ENCODE results near the gene MAN2A2. TPM values are rescaled to one million over a fixed set of nuclear protein-coding genes. Genes with fewer than 3 reads are reported as not detected.

Gene MAN2A2
- total RNA-seq, 1 donor from 2014 or later: 8.4 TPM

DNA sequence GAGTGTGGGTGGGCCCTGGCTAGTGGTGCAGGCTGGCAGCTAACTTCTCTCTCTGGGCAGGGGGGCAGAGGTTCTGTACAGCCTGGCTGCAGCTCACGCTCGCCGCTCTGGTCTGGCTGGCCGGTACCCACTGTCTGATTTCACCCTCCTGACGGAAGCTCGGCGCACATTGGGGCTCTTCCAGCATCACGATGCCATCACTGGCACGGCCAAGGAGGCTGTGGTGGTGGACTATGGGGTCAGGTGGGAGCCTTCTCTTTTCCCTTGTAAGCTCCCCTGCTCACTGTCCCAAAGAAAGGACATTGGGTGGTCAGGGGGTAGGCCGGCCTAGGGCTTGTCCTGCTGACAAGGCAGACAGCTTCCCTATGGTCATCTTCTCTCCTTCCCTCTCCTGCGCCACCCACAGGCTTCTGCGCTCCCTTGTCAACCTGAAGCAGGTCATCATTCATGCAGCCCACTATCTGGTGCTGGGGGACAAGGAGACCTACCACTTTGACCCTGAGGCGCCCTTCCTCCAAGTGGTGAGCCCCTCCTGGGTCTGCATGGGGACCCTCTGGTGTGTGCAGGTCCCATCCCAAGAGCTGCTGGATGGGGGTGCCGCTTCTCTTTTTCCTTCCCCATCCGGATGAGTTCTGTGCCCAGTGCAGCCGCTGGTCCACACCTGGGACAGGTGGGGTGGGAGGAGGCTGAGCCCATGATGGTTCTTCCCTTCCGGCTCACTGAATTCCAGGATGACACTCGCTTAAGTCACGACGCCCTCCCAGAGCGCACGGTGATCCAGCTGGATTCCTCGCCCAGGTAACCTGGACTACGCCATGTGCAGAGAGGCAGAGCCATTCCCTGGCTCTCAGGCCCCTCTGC, 7.6 kb downstream of the MAN2A2 start:
- Histone ChIP-seq H3K36me3 (ENCODE audit: control insufficient read depth, insufficient read depth, low read length) (peaks cover 32% of the 10 kb centered on the region), H3K27me3 (ENCODE audit: control insufficient read depth, insufficient read depth, low read length) (no peaks in the 10 kb centered on the region), H3K4me3 (ENCODE audit: low read depth, low read length) (no peak overlapping the region)
- FAIRE-seq (no peak), DNase-seq (ENCODE audit: low read depth) (no peak)
- TF ChIP-seq, protein P1, sequence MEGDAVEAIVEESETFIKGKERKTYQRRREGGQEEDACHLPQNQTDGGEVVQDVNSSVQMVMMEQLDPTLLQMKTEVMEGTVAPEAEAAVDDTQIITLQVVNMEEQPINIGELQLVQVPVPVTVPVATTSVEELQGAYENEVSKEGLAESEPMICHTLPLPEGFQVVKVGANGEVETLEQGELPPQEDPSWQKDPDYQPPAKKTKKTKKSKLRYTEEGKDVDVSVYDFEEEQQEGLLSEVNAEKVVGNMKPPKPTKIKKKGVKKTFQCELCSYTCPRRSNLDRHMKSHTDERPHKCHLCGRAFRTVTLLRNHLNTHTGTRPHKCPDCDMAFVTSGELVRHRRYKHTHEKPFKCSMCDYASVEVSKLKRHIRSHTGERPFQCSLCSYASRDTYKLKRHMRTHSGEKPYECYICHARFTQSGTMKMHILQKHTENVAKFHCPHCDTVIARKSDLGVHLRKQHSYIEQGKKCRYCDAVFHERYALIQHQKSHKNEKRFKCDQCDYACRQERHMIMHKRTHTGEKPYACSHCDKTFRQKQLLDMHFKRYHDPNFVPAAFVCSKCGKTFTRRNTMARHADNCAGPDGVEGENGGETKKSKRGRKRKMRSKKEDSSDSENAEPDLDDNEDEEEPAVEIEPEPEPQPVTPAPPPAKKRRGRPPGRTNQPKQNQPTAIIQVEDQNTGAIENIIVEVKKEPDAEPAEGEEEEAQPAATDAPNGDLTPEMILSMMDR (IDR thresholded peaks at IDR 0.05; ENCODE audit: insufficient read depth, low read length, severe bottlenecking): no peak

DNA sequence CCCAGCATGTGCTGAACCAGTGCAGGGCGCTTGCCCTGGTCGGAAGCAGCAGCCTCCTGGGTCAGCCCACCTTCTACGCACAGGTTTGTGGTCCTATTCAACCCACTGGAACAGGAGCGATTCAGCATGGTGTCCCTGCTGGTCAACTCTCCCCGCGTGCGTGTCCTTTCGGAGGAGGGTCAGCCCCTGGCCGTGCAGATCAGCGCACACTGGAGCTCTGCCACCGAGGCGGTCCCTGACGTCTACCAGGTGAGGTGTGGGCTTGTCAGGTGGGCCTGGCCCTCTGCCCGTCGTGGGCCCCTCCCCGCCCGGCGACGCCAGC, 8.2 kb downstream of the MAN2A2 start:
- Histone ChIP-seq H3K36me3 (ENCODE audit: control insufficient read depth, insufficient read depth, low read length) (peaks cover 35% of the 10 kb centered on the region), H3K27me3 (ENCODE audit: control insufficient read depth, insufficient read depth, low read length) (no peaks in the 10 kb centered on the region), H3K4me3 (ENCODE audit: low read depth, low read length) (no peak overlapping the region)
- TF ChIP-seq, protein P1 (IDR thresholded peaks at IDR 0.05; ENCODE audit: insufficient read depth, low read length, severe bottlenecking): no peak
- FAIRE-seq: peak; percentile 43
- DNase-seq (ENCODE audit: low read depth): no peak

DNA sequence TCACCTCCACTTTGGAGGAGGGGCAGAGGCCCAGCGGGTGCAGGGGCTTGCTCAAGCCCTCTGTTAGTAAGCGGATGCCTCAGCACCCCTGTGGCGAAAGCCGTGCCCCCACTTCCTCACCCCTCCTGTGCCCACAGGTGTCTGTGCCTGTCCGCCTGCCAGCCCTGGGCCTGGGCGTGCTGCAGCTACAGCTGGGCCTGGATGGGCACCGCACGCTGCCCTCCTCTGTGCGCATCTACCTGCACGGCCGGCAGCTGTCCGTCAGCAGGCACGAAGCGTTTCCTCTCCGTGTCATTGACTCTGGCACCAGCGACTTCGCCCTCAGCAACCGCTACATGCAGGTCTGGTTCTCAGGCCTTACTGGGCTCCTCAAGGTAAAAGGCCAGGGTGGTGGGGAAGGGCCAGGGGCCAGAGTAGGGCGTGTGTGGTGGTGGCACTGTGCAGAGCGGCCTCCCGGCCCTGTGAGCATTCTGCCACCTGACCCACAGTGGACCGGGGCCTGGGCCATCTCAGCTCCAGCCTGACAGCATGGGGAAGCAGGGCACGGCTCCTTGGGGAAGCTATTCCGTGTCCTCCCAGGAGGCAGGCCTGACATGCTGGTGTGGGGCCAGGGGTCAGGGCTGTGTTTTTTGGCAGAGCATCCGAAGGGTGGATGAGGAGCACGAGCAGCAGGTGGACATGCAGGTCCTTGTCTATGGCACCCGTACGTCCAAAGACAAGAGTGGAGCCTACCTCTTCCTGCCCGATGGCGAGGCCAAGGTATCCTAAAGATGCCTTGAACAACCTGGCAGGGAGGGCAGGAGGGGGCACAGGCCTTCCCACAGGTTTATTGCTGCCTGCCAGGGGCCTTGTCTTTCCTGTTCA, 9.0 kb downstream of the MAN2A2 start:
- peaks cover 29% of the 10 kb centered on the region for H3K36me3 ChIP-seq (ENCODE audit: control insufficient read depth, insufficient read depth, low read length)

DNA sequence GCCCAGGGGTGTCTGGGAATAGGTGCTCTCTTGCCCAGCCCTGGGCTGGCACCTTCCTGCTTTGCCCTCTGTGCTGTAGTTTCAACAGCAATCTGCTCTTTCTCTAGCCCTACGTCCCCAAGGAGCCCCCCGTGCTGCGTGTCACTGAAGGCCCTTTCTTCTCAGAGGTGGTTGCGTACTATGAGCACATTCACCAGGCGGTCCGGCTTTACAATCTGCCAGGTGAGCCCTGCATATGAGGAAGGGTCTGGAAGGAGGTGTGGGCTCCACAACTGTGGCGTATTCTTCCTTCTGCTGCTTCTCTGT, 9.6 kb downstream of the MAN2A2 start:
- Histone ChIP-seq H3K27me3 (ENCODE audit: control insufficient read depth, insufficient read depth, low read length) (no peaks in the 10 kb centered on the region), H3K4me3 (ENCODE audit: low read depth, low read length) (no peak overlapping the region), H3K36me3 (ENCODE audit: control insufficient read depth, insufficient read depth, low read length) (peaks cover 26% of the 10 kb centered on the region)
- TF ChIP-seq, protein P1 (IDR thresholded peaks at IDR 0.05; ENCODE audit: insufficient read depth, low read length, severe bottlenecking): no peak
- DNase-seq (ENCODE audit: low read depth) (no peak), FAIRE-seq (no peak)

More for the DNA sequence above, 9.0 kb downstream of the MAN2A2 start:
- H3K4me3 ChIP-seq (ENCODE audit: low read depth, low read length): no peak overlapping the region
- no peak for DNase-seq (ENCODE audit: low read depth)
- TF ChIP-seq, protein P1 (IDR thresholded peaks at IDR 0.05; ENCODE audit: insufficient read depth, low read length, severe bottlenecking): no peak
- H3K27me3 ChIP-seq (ENCODE audit: control insufficient read depth, insufficient read depth, low read length): no peaks in the 10 kb centered on the region
- no peak for FAIRE-seq

DNA sequence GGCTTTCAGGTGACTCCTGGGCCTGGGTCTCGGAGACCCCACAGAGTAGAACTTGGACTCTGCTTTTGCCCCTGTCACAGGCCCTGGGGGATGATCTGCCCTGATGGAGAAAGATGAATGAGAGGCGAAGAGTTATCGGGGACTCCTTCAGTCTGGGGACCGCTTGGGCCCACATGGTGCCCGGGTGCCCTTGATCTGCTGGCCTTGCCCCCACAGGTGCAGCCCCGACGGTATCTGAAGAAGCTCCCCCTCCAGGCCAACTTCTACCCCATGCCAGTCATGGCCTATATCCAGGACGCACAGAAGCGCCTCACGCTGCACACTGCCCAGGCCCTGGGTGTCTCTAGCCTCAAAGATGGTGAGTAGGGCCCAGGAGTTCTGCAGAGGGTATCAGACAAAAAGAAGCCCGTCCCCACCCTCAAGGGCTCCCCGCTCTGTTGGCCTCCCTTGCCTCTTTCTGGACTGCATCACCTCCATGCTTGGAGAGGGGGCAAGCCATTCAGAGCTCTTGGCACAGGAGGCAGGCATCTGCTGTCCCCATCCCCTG, 10.4 kb downstream of the MAN2A2 start:
- TF ChIP-seq, protein P1 (IDR thresholded peaks at IDR 0.05; ENCODE audit: insufficient read depth, low read length, severe bottlenecking): no peak
- Histone ChIP-seq H3K36me3 (ENCODE audit: control insufficient read depth, insufficient read depth, low read length) (peaks cover 27% of the 10 kb centered on the region), H3K27me3 (ENCODE audit: control insufficient read depth, insufficient read depth, low read length) (no peaks in the 10 kb centered on the region), H3K4me3 (ENCODE audit: low read depth, low read length) (no peak overlapping the region)
- DNase-seq (ENCODE audit: low read depth) (no peak), FAIRE-seq (no peak)
